Effector memory CD8-positive, alpha-beta T cell (primary cell): ENCODE results near the gene TMEM176B.
"Not testable (repeated sequence)": the region's sequence is repeated elsewhere in the genome, so short reads cannot be mapped to it uniquely, and the experiment has no call there.

Experiments
- ATAC-seq: fragments of 150-1000 bp; cut with Tn5 transposase; replicated peaks from 2 replicates; pipeline ENCODE4 v1.10.0; 2021; ENCODE audit warnings: mild to moderate bottlenecking, moderate library complexity
- DNase-seq, 3 experiments: peaks; one replicate each; pipeline ENCODE4 v3.0.0; 2021
- H3K27ac Mint-ChIP-seq, 2 donors: one replicate each; pipeline ENCODE4 v1.8.0; 2022; ENCODE audit warnings: mild to moderate bottlenecking in 2 of 2, mixed read lengths in 2 of 2, moderate library complexity in 2 of 2
- H3K27me3 Mint-ChIP-seq, 2 donors: one replicate each; pipeline ENCODE4 v1.8.0; 2022; ENCODE audit warnings: mixed read lengths in 2 of 2
- H3K36me3 Mint-ChIP-seq: one replicate; pipeline ENCODE4 v1.8.0; 2022; ENCODE audit warnings: mild to moderate bottlenecking, moderate library complexity, mixed read lengths; ENCODE audit not compliant: insufficient read depth
- H3K4me1 Mint-ChIP-seq, 2 donors: one replicate each; pipeline ENCODE4 v1.8.0; 2022; ENCODE audit warnings: low read depth in 2 of 2, mixed read lengths in 2 of 2
- H3K4me3 Mint-ChIP-seq, 2 donors: one replicate each; pipeline ENCODE4 v1.8.0; 2022; ENCODE audit warnings: mild to moderate bottlenecking in 2 of 2, mixed read lengths in 2 of 2, moderate library complexity in 2 of 2
- H3K9me3 Mint-ChIP-seq, 2 donors: one replicate each; pipeline ENCODE4 v1.8.0; 2022; ENCODE audit warnings: mixed read lengths in 2 of 2

The TMEM176B gene

DNA sequence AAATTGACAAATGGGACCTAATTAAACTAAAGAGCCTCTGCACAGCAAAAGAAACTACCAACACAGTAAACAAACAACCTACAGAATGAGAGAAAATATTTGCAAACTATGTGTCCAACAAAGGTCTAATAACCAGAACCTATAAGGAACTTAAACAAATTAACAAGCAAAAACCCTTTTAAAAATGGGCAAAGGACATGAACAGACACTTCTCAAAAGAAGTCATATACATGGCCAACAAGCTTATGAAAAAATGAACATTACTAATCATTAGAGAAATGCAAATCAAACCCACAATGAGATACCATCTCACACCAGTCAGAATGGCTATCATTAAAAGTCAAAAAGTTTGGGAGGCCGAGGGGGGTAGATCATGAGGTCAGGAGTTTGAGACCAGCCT lies 26.0 kb downstream of the TMEM176B start:
- H3K4me1 Mint-ChIP-seq, H3K27me3 Mint-ChIP-seq, H3K9me3 Mint-ChIP-seq, ATAC-seq, H3K27ac Mint-ChIP-seq, DNase-seq, H3K36me3 Mint-ChIP-seq, H3K4me3 Mint-ChIP-seq: not testable (repeated sequence)

DNA sequence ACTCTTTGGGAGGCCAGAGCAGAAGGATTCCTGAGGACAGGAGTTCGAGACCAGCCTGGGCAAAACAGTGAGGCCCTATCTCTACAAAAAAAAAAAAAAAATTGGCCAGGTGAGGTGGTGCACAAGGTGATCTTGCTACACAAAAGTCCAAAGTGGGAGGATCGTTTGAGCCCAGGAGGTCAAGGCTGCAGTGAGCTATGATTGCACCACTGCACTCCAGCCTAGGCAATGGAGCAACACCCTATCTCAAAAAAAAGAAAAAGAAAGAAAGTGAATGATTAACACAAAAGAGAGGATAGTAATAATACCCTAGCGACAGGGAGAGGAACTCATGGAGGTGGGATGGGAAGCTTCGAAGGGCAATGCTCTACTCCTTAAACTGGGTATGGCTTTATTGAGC lies 30.4 kb downstream of the TMEM176B start:
- Mint-ChIP-seq H3K36me3 (no peaks in the 10 kb centered on the region), H3K27ac (no peak overlapping the region), H3K4me1 (no peaks in the 10 kb centered on the region), H3K4me3 (no peak overlapping the region), H3K9me3 (peaks cover 0 to 5% of the 10 kb centered on the region in 2 donors), H3K27me3 (no peaks in the 10 kb centered on the region)
- no peak for DNase-seq
- ATAC-seq: no peak

GRCh38 chr7:150766334-150766709 lies 33.8 kb downstream of the TMEM176B start:
- H3K4me3 Mint-ChIP-seq: no peak overlapping the region
- H3K9me3 Mint-ChIP-seq: no peaks in the 10 kb centered on the region
- H3K4me1 Mint-ChIP-seq: no peaks in the 10 kb centered on the region
- no peak for DNase-seq
- no peak for ATAC-seq
- no peaks in the 10 kb centered on the region for H3K27me3 Mint-ChIP-seq
- H3K36me3 Mint-ChIP-seq: no peaks in the 10 kb centered on the region
- no peak overlapping the region for H3K27ac Mint-ChIP-seq

GRCh38 chr7:150759479-150759878 lies 40.7 kb downstream of the TMEM176B start:
- DNase-seq: no peak
- Mint-ChIP-seq H3K4me1 (peaks cover 17 to 25% of the 10 kb centered on the region in 2 donors), H3K27me3 (no peaks in the 10 kb centered on the region), H3K27ac (no peak overlapping the region), H3K36me3 (peaks cover 15% of the 10 kb centered on the region), H3K9me3 (no peaks in the 10 kb centered on the region), H3K4me3 (no peak overlapping the region)
- ATAC-seq: no peak

- Mint-ChIP-seq H3K4me1 (peaks cover 27 to 41% of the 10 kb centered on the region in 2 donors), H3K27me3 (no peaks in the 10 kb centered on the region), H3K27ac (peak overlapping the region; percentile 87 to 90), H3K36me3 (peaks cover 18% of the 10 kb centered on the region), H3K4me3 (peak overlapping the region; percentile 39 to 59), H3K9me3 (no peaks in the 10 kb centered on the region)
- DNase-seq (peak; percentile 33 to 48 (median 42)), ATAC-seq (peak; percentile 34)
Observed at GRCh38 chr7:150756858-150757257, 43.3 kb downstream of the TMEM176B start.

GRCh38 chr7:150756166-150756565 lies 44.0 kb downstream of the TMEM176B start:
- Mint-ChIP-seq H3K27ac (peak overlapping the region; percentile 87 to 90), H3K4me1 (peaks cover 27 to 41% of the 10 kb centered on the region in 2 donors)
- ATAC-seq: no peak

DNA sequence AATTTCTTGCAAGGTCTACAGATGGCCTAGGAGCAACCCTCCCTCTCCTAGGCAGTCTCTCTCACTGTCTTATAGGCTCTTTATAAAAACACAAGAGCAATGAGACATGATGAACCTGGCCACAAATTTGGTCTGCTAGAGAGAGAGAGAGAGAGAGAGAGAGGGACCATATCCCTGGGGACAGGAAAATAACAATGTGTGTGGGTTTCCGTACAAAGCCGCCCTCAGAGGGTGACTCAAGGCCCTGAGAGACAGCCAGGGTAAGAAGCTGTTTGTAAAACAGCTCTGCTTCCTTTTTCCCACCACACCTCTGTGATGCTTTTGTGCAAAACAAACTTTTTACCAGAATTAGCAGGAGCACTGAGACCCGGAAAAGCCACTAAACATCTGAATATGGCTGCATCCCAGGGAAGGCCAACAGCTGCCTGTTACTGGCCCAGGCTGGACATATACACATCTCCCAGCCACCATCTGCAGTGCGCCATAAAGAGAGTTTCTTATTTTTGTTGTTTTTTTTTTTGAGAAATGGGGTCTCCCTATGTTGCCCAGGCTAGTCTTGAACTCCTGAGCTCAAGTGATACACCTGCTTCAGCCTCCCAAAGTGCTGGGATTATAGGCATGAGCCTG lies 44.6 kb downstream of the TMEM176B start:
- no peaks in the 10 kb centered on the region for H3K9me3 Mint-ChIP-seq

More at GRCh38 chr7:150756166-150756565, 44.0 kb downstream of the TMEM176B start:
- no peaks in the 10 kb centered on the region for H3K9me3 Mint-ChIP-seq
- peaks cover 18% of the 10 kb centered on the region for H3K36me3 Mint-ChIP-seq
- DNase-seq: no peak
- peak overlapping the region; percentile 39 to 59 for H3K4me3 Mint-ChIP-seq
- H3K27me3 Mint-ChIP-seq: no peaks in the 10 kb centered on the region

DNA sequence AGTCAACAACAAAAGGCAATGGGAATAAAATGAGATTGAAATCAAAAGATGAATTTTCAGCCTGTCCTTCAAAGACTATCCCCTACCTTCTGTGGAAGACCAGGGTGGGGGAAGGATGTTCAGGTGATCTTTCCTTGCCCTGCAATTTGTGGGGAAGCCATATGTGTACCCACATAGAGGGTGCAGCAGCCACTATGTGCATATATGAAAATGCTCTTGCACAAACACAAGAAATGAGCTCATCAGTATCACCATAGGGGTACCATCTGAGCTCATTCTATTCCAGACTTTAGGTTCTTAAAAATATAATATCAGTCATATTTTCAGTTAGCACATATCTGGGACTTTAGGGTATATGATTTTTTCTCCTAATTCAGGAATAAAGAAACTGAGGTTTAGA lies 45.2 kb downstream of the TMEM176B start:
- Mint-ChIP-seq H3K4me1 (peaks cover 31 to 50% of the 10 kb centered on the region in 2 donors), H3K36me3 (peaks cover 18% of the 10 kb centered on the region), H3K9me3 (no peaks in the 10 kb centered on the region), H3K27me3 (no peaks in the 10 kb centered on the region), H3K4me3 (peak overlapping the region; percentile 39 to 59), H3K27ac (peak overlapping the region; percentile 87 to 90)
- ATAC-seq (peak; percentile 11), DNase-seq (no peak)

More for the DNA sequence above, 44.6 kb downstream of the TMEM176B start:
- Mint-ChIP-seq H3K27me3 (no peaks in the 10 kb centered on the region), H3K4me1 (peaks cover 28 to 44% of the 10 kb centered on the region in 2 donors), H3K27ac (peak overlapping the region; percentile 87 to 90), H3K36me3 (peaks cover 18% of the 10 kb centered on the region), H3K4me3 (peak overlapping the region; percentile 39 to 59)
- DNase-seq (peak; percentile 57 to 60 (median 58)), ATAC-seq (peak; percentile 92)

GRCh38 chr7:150753826-150754603 lies 46.1 kb downstream of the TMEM176B start:
- DNase-seq (no peak), ATAC-seq (no peak)
- Mint-ChIP-seq H3K27me3 (no peaks in the 10 kb centered on the region), H3K9me3 (no peaks in the 10 kb centered on the region), H3K4me1 (peaks cover 36 to 59% of the 10 kb centered on the region in 2 donors), H3K4me3 (peak overlapping the region; percentile 51 to 66), H3K27ac (peak overlapping the region; percentile 87 to 94), H3K36me3 (peaks cover 18% of the 10 kb centered on the region)

DNA sequence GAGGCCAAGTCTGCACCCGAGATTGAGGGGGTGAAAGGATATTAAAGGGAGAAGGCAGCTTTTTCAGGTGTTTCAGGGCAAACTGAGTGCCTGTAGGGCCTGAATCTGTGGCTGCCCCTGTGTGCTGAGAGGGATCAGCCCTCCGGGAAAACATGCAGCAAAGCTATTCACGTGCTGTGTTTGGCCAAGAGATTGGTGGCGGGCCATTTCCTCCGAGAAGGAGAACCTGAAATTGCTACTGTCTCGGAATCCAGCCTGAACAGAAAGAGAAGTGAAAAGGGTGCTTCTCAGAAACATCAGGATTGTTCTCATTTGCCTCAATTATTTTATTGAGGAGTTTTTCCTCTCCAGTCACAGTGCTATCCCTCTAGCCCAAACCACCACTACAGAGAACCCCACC lies 46.9 kb downstream of the TMEM176B start:
- no peaks in the 10 kb centered on the region for H3K9me3 Mint-ChIP-seq
- no peak for ATAC-seq
- H3K4me3 Mint-ChIP-seq: peak overlapping the region in 1 of 2 donors; percentile 34

DNA sequence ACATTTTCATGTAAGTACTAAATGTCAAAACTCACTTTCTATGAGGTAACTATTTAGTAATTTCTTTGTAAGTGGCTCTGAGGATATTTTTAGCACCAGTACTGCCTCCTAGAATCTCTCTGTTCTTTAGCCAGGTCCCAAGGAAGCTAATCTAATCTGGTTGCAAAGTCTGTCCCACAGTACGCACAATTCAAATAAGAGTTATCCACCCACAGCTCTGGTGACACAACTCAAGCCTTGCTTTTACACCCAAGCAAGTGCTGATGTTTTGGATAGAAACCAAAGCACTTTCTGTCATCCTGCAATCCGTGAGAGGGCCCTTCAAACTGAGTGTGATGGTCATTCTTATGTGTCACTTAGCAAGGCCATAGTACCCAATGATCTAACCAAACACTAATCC lies 48.5 kb downstream of the TMEM176B start:
- no peak overlapping the region for H3K4me3 Mint-ChIP-seq
- H3K36me3 Mint-ChIP-seq: peaks cover 17% of the 10 kb centered on the region
- H3K27ac Mint-ChIP-seq: peak overlapping the region in 1 of 2 donors; percentile 87
- no peak for DNase-seq
- no peak for ATAC-seq
- H3K27me3 Mint-ChIP-seq: no peaks in the 10 kb centered on the region
- peaks cover 55 to 75% of the 10 kb centered on the region in 2 donors for H3K4me1 Mint-ChIP-seq
- H3K9me3 Mint-ChIP-seq: no peaks in the 10 kb centered on the region

More for the DNA sequence above, 46.9 kb downstream of the TMEM176B start:
- Mint-ChIP-seq H3K4me1 (peaks cover 44 to 67% of the 10 kb centered on the region in 2 donors), H3K27ac (peak overlapping the region; percentile 87 to 94), H3K27me3 (no peaks in the 10 kb centered on the region), H3K36me3 (peaks cover 18% of the 10 kb centered on the region)
- no peak for DNase-seq

DNA sequence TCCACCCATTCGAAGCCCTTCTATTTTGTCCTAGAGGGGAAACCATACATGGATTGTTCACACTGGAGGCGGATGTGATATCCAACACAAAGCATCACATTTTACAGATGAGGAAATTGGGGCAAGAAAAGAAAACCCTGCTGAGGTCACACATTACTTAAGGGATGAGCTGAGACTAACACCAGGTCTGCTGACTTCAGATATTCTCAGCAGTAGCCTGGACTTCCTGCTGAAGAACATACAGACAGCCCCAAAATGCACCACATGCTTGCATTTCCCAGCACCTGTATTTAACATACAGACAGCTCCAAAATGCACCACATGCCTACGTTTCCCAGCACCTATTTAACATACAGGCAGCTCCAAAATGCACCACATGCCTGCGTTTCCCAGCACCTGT lies 51.8 kb downstream of the TMEM176B start:
- Mint-ChIP-seq H3K4me1 (peaks cover 65 to 81% of the 10 kb centered on the region in 2 donors), H3K4me3 (peak overlapping the region in 1 of 2 donors; percentile 46), H3K27ac (peak overlapping the region; percentile 85), H3K27me3 (no peaks in the 10 kb centered on the region), H3K36me3 (peaks cover 25% of the 10 kb centered on the region), H3K9me3 (no peaks in the 10 kb centered on the region)
- DNase-seq: no peak
- peak; percentile 83 for ATAC-seq

DNA sequence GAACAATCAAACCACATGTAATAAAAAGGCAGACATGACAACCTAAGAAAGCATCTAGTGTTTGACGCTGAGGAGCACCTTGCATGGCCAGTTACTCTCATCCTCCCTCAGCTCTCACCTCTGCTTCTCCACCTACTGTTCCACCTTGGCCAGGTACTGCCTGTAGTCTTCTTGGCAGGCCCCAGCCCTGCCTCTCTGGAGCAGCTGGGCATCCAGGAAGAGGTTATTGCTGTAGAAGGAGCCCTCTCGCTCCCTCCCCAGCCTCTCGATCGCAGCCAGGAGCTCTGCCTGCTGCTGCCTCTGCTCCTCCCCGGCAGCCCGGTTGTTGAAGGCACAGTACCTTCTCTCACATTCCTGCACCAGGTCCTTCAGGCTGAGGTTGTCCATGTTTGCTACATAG lies 53.2 kb downstream of the TMEM176B start:
- DNase-seq: no peak
- H3K36me3 Mint-ChIP-seq: peaks cover 40% of the 10 kb centered on the region
- ATAC-seq: peak; percentile 9
- H3K4me1 Mint-ChIP-seq: peaks cover 73 to 86% of the 10 kb centered on the region in 2 donors
- H3K27me3 Mint-ChIP-seq: no peaks in the 10 kb centered on the region
- no peaks in the 10 kb centered on the region for H3K9me3 Mint-ChIP-seq
- peak overlapping the region; percentile 85 for H3K27ac Mint-ChIP-seq
- peak overlapping the region; percentile 25 to 65 for H3K4me3 Mint-ChIP-seq

DNA sequence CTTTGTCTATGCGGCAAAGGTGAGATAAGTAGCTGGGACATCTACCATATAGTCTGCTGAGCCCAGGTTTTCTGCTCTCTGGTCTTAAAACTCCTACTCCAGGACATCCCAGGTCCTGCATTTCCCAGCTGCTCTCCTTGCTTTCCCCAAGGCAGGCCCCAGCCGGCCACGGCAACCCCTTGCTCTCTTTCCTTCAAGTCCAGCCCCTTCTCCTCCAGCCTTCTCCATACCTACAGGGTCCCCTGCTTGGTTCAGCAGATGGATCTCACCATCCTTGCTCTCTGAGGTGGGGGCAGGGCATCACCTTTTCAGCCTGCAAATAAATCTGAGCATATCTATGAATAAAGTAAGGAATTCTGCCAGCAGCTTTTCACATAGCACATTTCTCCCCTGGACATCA lies 54.3 kb downstream of the TMEM176B start:
- peak overlapping the region; percentile 65 to 82 for H3K4me3 Mint-ChIP-seq
- peaks cover 83 to 96% of the 10 kb centered on the region in 2 donors for H3K4me1 Mint-ChIP-seq
- H3K27me3 Mint-ChIP-seq: no peaks in the 10 kb centered on the region
- peaks cover 50% of the 10 kb centered on the region for H3K36me3 Mint-ChIP-seq
- H3K9me3 Mint-ChIP-seq: no peaks in the 10 kb centered on the region
- no peak for DNase-seq
- peak overlapping the region; percentile 85 to 92 for H3K27ac Mint-ChIP-seq
- ATAC-seq: no peak
